Thyroid gland (tissue), 4 donors: ENCODE results near the gene SLC9A7.

Source experiments
- POLR2A ChIP-seq, 2 donors: fragments of 450-650 bp; IDR thresholded peaks; one replicate each; pipeline ENCODE4 v1.6.1; 2017; ENCODE audit warnings: antibody characterized with exemption in 2 of 2, mild to moderate bottlenecking in 2 of 2, moderate library complexity in 1 of 2
- TF ChIP-seq, protein P1 (sequence below), 6 experiments: fragments of 200-600 bp in 3 of 6; fragments of 450-650 bp in 3 of 6; sonication (generic) in 3 of 6; IDR thresholded peaks; one replicate each; pipeline ENCODE4 v1.5.1; 2016 to 2019; ENCODE audit warnings: antibody characterized with exemption in 6 of 6, mild to moderate bottlenecking in 2 of 6, inconsistent platforms in 1 of 6, moderate library complexity in 1 of 6

- TF ChIP-seq, protein P1, sequence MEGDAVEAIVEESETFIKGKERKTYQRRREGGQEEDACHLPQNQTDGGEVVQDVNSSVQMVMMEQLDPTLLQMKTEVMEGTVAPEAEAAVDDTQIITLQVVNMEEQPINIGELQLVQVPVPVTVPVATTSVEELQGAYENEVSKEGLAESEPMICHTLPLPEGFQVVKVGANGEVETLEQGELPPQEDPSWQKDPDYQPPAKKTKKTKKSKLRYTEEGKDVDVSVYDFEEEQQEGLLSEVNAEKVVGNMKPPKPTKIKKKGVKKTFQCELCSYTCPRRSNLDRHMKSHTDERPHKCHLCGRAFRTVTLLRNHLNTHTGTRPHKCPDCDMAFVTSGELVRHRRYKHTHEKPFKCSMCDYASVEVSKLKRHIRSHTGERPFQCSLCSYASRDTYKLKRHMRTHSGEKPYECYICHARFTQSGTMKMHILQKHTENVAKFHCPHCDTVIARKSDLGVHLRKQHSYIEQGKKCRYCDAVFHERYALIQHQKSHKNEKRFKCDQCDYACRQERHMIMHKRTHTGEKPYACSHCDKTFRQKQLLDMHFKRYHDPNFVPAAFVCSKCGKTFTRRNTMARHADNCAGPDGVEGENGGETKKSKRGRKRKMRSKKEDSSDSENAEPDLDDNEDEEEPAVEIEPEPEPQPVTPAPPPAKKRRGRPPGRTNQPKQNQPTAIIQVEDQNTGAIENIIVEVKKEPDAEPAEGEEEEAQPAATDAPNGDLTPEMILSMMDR (IDR thresholded peaks at IDR 0.05): no peak
- no peak for TF ChIP-seq POLR2A (IDR thresholded peaks at IDR 0.05)
Observed at GRCh38 chrX:46805270-46805669, 46.4 kb upstream of the SLC9A7 start.
